ENCODE results near the gene LHX3.

- no peak for TF ChIP-seq POLR2A (IDR thresholded peaks at IDR 0.05)
- TF ChIP-seq POLR2AphosphoS5 (IDR thresholded peaks at IDR 0.05; ENCODE audit: insufficient read depth in 1 of 2, low read depth in 1 of 2) = no peak
- no peak for TF ChIP-seq CTCF (IDR thresholded peaks at IDR 0.05)
Observed at GRCh38 chr9:136247551-136247916, 42.6 kb upstream of the LHX3 start.
